ENCODE results near the gene KLHL20. TPM values are rescaled to one million over a fixed set of nuclear protein-coding genes. Genes with fewer than 3 reads are reported as not detected.
A peak's percentile ranks its signal among the peaks of the same experiment; 100 is the strongest.
"Not testable (repeated sequence)": the region's sequence is repeated elsewhere in the genome, so short reads cannot be mapped to it uniquely, and the experiment has no call there.

Gene KLHL20
- total RNA-seq, 1 experiment from 2014 or later, result 17.7 TPM

- ChIA-PET CTCF (no interaction called here), POLR2A (ENCODE audit: low non-redundant PET) (no interaction called here)
- no peak for DNase-seq (ENCODE audit: low spot score)
- peaks cover 10% of the 10 kb centered on the region for H3K4me1 ChIP-seq (ENCODE audit: insufficient read depth, low read length, poor library complexity, severe bottlenecking)
- TF ChIP-seq EZH2 (IDR thresholded peaks at IDR 0.05; ENCODE audit: borderline replicate concordance, low read depth, low read length, poor library complexity, severe bottlenecking), result no peak
- TF ChIP-seq, protein P1, sequence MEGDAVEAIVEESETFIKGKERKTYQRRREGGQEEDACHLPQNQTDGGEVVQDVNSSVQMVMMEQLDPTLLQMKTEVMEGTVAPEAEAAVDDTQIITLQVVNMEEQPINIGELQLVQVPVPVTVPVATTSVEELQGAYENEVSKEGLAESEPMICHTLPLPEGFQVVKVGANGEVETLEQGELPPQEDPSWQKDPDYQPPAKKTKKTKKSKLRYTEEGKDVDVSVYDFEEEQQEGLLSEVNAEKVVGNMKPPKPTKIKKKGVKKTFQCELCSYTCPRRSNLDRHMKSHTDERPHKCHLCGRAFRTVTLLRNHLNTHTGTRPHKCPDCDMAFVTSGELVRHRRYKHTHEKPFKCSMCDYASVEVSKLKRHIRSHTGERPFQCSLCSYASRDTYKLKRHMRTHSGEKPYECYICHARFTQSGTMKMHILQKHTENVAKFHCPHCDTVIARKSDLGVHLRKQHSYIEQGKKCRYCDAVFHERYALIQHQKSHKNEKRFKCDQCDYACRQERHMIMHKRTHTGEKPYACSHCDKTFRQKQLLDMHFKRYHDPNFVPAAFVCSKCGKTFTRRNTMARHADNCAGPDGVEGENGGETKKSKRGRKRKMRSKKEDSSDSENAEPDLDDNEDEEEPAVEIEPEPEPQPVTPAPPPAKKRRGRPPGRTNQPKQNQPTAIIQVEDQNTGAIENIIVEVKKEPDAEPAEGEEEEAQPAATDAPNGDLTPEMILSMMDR (conservative IDR thresholded peaks at IDR 0.05; ENCODE audit: low read depth, low read length), result no peak
- H3K27ac ChIP-seq (ENCODE audit: low read depth, low read length, poor library complexity, severe bottlenecking), result no peak overlapping the region
- no peaks in the 10 kb centered on the region for H3K9me3 ChIP-seq (ENCODE audit: low read depth, low read length, poor library complexity, severe bottlenecking)
- H3K27me3 ChIP-seq (replicated peaks; ENCODE audit: insufficient read depth, low read depth, low read length, poor library complexity), result peaks cover 5% of the 10 kb centered on the region
- no peak overlapping the region for H3K4me3 ChIP-seq (ENCODE audit: low read depth, low read length, poor library complexity, severe bottlenecking)
- no TSS peak for BruUV-seq (replicated peaks)
- intact Hi-C loops (cut with micrococcal nuclease; ENCODE audit: unreplicated experiment), result loop anchor here (10.0 kb wide), 1 partner anchor 108 kb away; the partner anchor contains the start of genes CENPL and DARS2
- no peaks in the 10 kb centered on the region for H3K36me3 ChIP-seq (ENCODE audit: insufficient read depth, low read length, poor library complexity, severe bottlenecking)
Measured at GRCh38 chr1:173717238-173717637, 2.5 kb downstream of the KLHL20 start.

DNA sequence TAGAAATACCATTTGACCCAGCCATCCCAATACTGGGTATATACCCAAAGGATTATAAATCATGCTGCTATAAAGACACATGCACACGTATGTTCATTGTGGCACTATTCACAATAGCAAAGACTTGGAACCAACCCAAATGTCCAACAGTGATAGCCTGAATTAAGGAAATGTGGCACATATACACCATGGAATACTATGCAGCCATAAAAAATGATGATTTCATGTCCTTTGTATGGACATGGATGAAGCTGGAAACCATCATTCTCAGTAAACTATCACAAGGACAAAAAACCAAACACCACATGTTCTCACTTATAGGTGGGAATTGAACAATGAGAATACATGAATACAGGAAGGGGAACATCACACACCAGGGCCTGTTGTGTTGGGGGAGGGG, 16.6 kb downstream of the KLHL20 start:
- H3K27me3 ChIP-seq (replicated peaks; ENCODE audit: insufficient read depth, low read depth, low read length, poor library complexity); CTCF ChIA-PET; H3K36me3 ChIP-seq (ENCODE audit: insufficient read depth, low read length, poor library complexity, severe bottlenecking); BruUV-seq (replicated peaks); POLR2A ChIA-PET (ENCODE audit: low non-redundant PET); DNase-seq (ENCODE audit: low spot score); H3K27ac ChIP-seq (ENCODE audit: low read depth, low read length, poor library complexity, severe bottlenecking); H3K4me1 ChIP-seq (ENCODE audit: insufficient read depth, low read length, poor library complexity, severe bottlenecking); intact Hi-C loops (cut with micrococcal nuclease; ENCODE audit: unreplicated experiment); H3K4me3 ChIP-seq (ENCODE audit: low read depth, low read length, poor library complexity, severe bottlenecking); H3K9me3 ChIP-seq (ENCODE audit: low read depth, low read length, poor library complexity, severe bottlenecking): not testable (repeated sequence)

DNA sequence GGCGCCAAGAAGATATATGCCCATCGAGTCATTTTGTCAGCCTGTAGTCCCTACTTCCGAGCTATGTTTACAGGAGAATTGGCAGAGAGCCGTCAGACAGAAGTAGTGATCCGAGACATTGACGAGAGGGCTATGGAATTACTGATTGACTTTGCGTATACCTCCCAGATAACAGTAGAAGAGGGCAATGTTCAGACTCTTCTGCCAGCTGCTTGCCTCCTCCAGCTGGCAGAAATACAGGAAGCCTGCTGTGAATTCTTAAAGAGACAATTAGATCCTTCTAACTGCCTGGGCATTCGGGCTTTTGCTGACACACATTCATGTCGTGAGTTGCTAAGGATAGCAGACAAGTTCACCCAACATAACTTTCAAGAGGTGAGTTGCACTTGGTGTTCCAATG, 19.1 kb downstream of the KLHL20 start:
- H3K4me3 ChIP-seq (ENCODE audit: low read depth, low read length, poor library complexity, severe bottlenecking), result no peak overlapping the region
- no peaks in the 10 kb centered on the region for H3K36me3 ChIP-seq (ENCODE audit: insufficient read depth, low read length, poor library complexity, severe bottlenecking)
- TF ChIP-seq EZH2 (IDR thresholded peaks at IDR 0.05; ENCODE audit: borderline replicate concordance, low read depth, low read length, poor library complexity, severe bottlenecking), result no peak
- TF ChIP-seq, protein P1 (conservative IDR thresholded peaks at IDR 0.05; ENCODE audit: low read depth, low read length), result no peak
- ChIA-PET CTCF (no interaction called here), POLR2A (ENCODE audit: low non-redundant PET) (no interaction called here)
- peaks cover 3% of the 10 kb centered on the region for H3K4me1 ChIP-seq (ENCODE audit: insufficient read depth, low read length, poor library complexity, severe bottlenecking)
- H3K27me3 ChIP-seq (replicated peaks; ENCODE audit: insufficient read depth, low read depth, low read length, poor library complexity), result no peaks in the 10 kb centered on the region
- H3K27ac ChIP-seq (ENCODE audit: low read depth, low read length, poor library complexity, severe bottlenecking), result no peak overlapping the region
- no peaks in the 10 kb centered on the region for H3K9me3 ChIP-seq (ENCODE audit: low read depth, low read length, poor library complexity, severe bottlenecking)
- intact Hi-C loops (cut with micrococcal nuclease; ENCODE audit: unreplicated experiment), result no loop called here
- no TSS peak for BruUV-seq (replicated peaks)
- peak; percentile 58 for DNase-seq (ENCODE audit: low spot score)

GRCh38 chr1:173736104-173736503, 21.3 kb downstream of the KLHL20 start:
- DNase-seq (ENCODE audit: low spot score); H3K9me3 ChIP-seq (ENCODE audit: low read depth, low read length, poor library complexity, severe bottlenecking); BruUV-seq (replicated peaks); intact Hi-C loops (cut with micrococcal nuclease; ENCODE audit: unreplicated experiment); POLR2A ChIA-PET (ENCODE audit: low non-redundant PET); CTCF ChIA-PET; H3K27ac ChIP-seq (ENCODE audit: low read depth, low read length, poor library complexity, severe bottlenecking); H3K4me3 ChIP-seq (ENCODE audit: low read depth, low read length, poor library complexity, severe bottlenecking); H3K4me1 ChIP-seq (ENCODE audit: insufficient read depth, low read length, poor library complexity, severe bottlenecking); H3K27me3 ChIP-seq (replicated peaks; ENCODE audit: insufficient read depth, low read depth, low read length, poor library complexity); H3K36me3 ChIP-seq (ENCODE audit: insufficient read depth, low read length, poor library complexity, severe bottlenecking): not testable (repeated sequence)
